Activated T-helper 2 cell treated with anti-CD3 and anti-CD28 coated beads, Interferon-gamma antibody, Interleukin-2, Interleukin-4, amounts not matched to agents 10 μg/mL and 5 μg/mL and 100 μg/mL, durations not matched to agents 14 hours and 24 hours and 36 hours (primary cell): ENCODE results near the gene ASF1A. TPM values are rescaled to one million over a fixed set of nuclear protein-coding genes. Genes with fewer than 3 reads are reported as not detected.
"Not testable (repeated sequence)": the region's sequence is repeated elsewhere in the genome, so short reads cannot be mapped to it uniquely, and the experiment has no call there.

Experiments
- DNase-seq: peaks from one replicate; pipeline ENCODE4 v3.0.0; 2021; ENCODE audit warnings: low spot score
- H3K27ac Mint-ChIP-seq: one replicate; pipeline ENCODE4 v1.8.0; 2021; ENCODE audit warnings: mixed read lengths
- H3K27me3 Mint-ChIP-seq: one replicate; pipeline ENCODE4 v1.8.0; 2021; ENCODE audit warnings: low read depth, mixed read lengths
- H3K36me3 Mint-ChIP-seq: one replicate; pipeline ENCODE4 v1.8.0; 2021; ENCODE audit warnings: low read depth, mixed read lengths
- H3K4me1 Mint-ChIP-seq: one replicate; pipeline ENCODE4 v1.8.0; 2021; ENCODE audit warnings: low read depth, mixed read lengths
- H3K4me3 Mint-ChIP-seq: one replicate; pipeline ENCODE4 v1.8.0; 2021; ENCODE audit warnings: low read depth, mild to moderate bottlenecking, moderate library complexity, mixed read lengths
- H3K9me3 Mint-ChIP-seq: one replicate; pipeline ENCODE4 v1.8.0; 2021; ENCODE audit warnings: mixed read lengths
- intact Hi-C: fragments of 100-400 bp; cut with micrococcal nuclease; formaldehyde crosslinking; loops from one replicate; pipeline ENCODE4 v1.15.1; 2023
- total RNA-seq: library from RNA; stranded (reverse); gene quantifications from 2 replicates; pipeline ENCODE4 v1.2.3, GENCODE V29; 2022

ASF1A gene
- total RNA-seq: 33.9 and 34.1 TPM in 2 replicates

GRCh38 chr6:118893807-118894424, at the start of gene ASF1A:
Gene ASF1A, plus strand, starts transcription at chr6:118894152. Its CDS starts 262 bp downstream, at chr6:118894414.
- Mint-ChIP-seq H3K4me3 (peak within 1 kb of the TSS; percentile 88), H3K27me3 (no peaks in the 10 kb centered on the region), H3K27ac (peak within 1 kb of the TSS; percentile 96), H3K9me3 (no peaks in the 10 kb centered on the region), H3K4me1 (peaks cover 48% of the 10 kb centered on the region), H3K36me3 (peaks cover 20% of the 10 kb centered on the region)
- intact Hi-C loops: loop anchor here (1.0 to 10.0 kb wide), 12 partner anchors 29 to 1292 kb away; partner anchors contain the start of genes CEP85L, GOPC, MAN1A1 and MCM9
- peak; percentile 96 for DNase-seq

- intact Hi-C loops: loop anchor here (1.0 to 2.0 kb wide), 5 partner anchors 25 to 208 kb away; no protein-coding TSS in a partner anchor
- H3K36me3 Mint-ChIP-seq: peaks cover 31% of the 10 kb centered on the region
- peaks cover 10% of the 10 kb centered on the region for H3K9me3 Mint-ChIP-seq
- H3K4me1 Mint-ChIP-seq: peaks cover 25% of the 10 kb centered on the region
- no peak for DNase-seq
- no peaks in the 10 kb centered on the region for H3K27me3 Mint-ChIP-seq
- H3K4me3 Mint-ChIP-seq: peak overlapping the region; percentile 20
- peak overlapping the region; percentile 70 for H3K27ac Mint-ChIP-seq
Observed at GRCh38 chr6:118844915-118845314, 49.0 kb upstream of the ASF1A start.

GRCh38 chr6:118853408-118853807, 40.5 kb upstream of the ASF1A start:
- H3K4me3 Mint-ChIP-seq: no peak overlapping the region
- no peak for DNase-seq
- intact Hi-C loops: no loop called here
- H3K9me3 Mint-ChIP-seq: no peaks in the 10 kb centered on the region
- peaks cover 13% of the 10 kb centered on the region for H3K36me3 Mint-ChIP-seq
- no peaks in the 10 kb centered on the region for H3K27me3 Mint-ChIP-seq
- H3K27ac Mint-ChIP-seq: no peak overlapping the region
- peaks cover 5% of the 10 kb centered on the region for H3K4me1 Mint-ChIP-seq

GRCh38 chr6:118856301-118856700, 37.7 kb upstream of the ASF1A start:
- no peak for DNase-seq
- H3K9me3 Mint-ChIP-seq: peaks cover 9% of the 10 kb centered on the region
- intact Hi-C loops: no loop called here
- no peak overlapping the region for H3K4me3 Mint-ChIP-seq
- H3K4me1 Mint-ChIP-seq: peaks cover 13% of the 10 kb centered on the region
- no peaks in the 10 kb centered on the region for H3K27me3 Mint-ChIP-seq
- H3K27ac Mint-ChIP-seq: no peak overlapping the region
- peaks cover 23% of the 10 kb centered on the region for H3K36me3 Mint-ChIP-seq

- intact Hi-C loops: no loop called here
- H3K4me3 Mint-ChIP-seq: no peak overlapping the region
- H3K4me1 Mint-ChIP-seq: peaks cover 25% of the 10 kb centered on the region
- peaks cover 29% of the 10 kb centered on the region for H3K36me3 Mint-ChIP-seq
- DNase-seq: no peak
- H3K27me3 Mint-ChIP-seq: no peaks in the 10 kb centered on the region
- peaks cover 9% of the 10 kb centered on the region for H3K9me3 Mint-ChIP-seq
- H3K27ac Mint-ChIP-seq: no peak overlapping the region
Observed at GRCh38 chr6:118859517-118860064, 34.4 kb upstream of the ASF1A start.

GRCh38 chr6:118860363-118860762, 33.6 kb upstream of the ASF1A start:
- no peaks in the 10 kb centered on the region for H3K27me3 Mint-ChIP-seq
- no peak for DNase-seq
- peaks cover 9% of the 10 kb centered on the region for H3K9me3 Mint-ChIP-seq
- H3K36me3 Mint-ChIP-seq: peaks cover 28% of the 10 kb centered on the region
- H3K4me3 Mint-ChIP-seq: no peak overlapping the region
- no peak overlapping the region for H3K27ac Mint-ChIP-seq
- intact Hi-C loops: no loop called here
- H3K4me1 Mint-ChIP-seq: peaks cover 29% of the 10 kb centered on the region

- Mint-ChIP-seq H3K4me1 (peaks cover 33% of the 10 kb centered on the region), H3K36me3 (peaks cover 29% of the 10 kb centered on the region), H3K9me3 (peaks cover 10% of the 10 kb centered on the region), H3K27ac (no peak overlapping the region), H3K4me3 (no peak overlapping the region), H3K27me3 (no peaks in the 10 kb centered on the region)
- no peak for DNase-seq
- intact Hi-C loops: no loop called here
Observed at GRCh38 chr6:118860880-118861279, 33.1 kb upstream of the ASF1A start.

- Mint-ChIP-seq H3K27ac (no peak overlapping the region), H3K4me1 (peaks cover 35% of the 10 kb centered on the region), H3K9me3 (peaks cover 21% of the 10 kb centered on the region), H3K4me3 (no peak overlapping the region), H3K27me3 (no peaks in the 10 kb centered on the region), H3K36me3 (peaks cover 32% of the 10 kb centered on the region)
- no peak for DNase-seq
- intact Hi-C loops: no loop called here
Observed at GRCh38 chr6:118862443-118862842, 31.5 kb upstream of the ASF1A start.

GRCh38 chr6:118864341-118865099, 29.4 kb upstream of the ASF1A start:
- peak overlapping the region; percentile 6 for H3K27ac Mint-ChIP-seq
- peaks cover 34% of the 10 kb centered on the region for H3K9me3 Mint-ChIP-seq
- H3K36me3 Mint-ChIP-seq: peaks cover 42% of the 10 kb centered on the region
- peaks cover 35% of the 10 kb centered on the region for H3K4me1 Mint-ChIP-seq
- intact Hi-C loops: loop anchor here (2.0 kb wide), 1 partner anchor 28 kb away; no protein-coding TSS in a partner anchor
- H3K4me3 Mint-ChIP-seq: no peak overlapping the region
- no peaks in the 10 kb centered on the region for H3K27me3 Mint-ChIP-seq
- DNase-seq: no peak

- Mint-ChIP-seq H3K36me3 (peaks cover 38% of the 10 kb centered on the region), H3K4me1 (peaks cover 36% of the 10 kb centered on the region), H3K27ac (no peak overlapping the region), H3K4me3 (no peak overlapping the region), H3K27me3 (no peaks in the 10 kb centered on the region), H3K9me3 (peaks cover 34% of the 10 kb centered on the region)
- intact Hi-C loops: loop anchor here (2.0 kb wide), 1 partner anchor 28 kb away; no protein-coding TSS in a partner anchor
- no peak for DNase-seq
Observed at GRCh38 chr6:118865100-118865391, 28.9 kb upstream of the ASF1A start.

GRCh38 chr6:118867181-118867580, 26.8 kb upstream of the ASF1A start:
- DNase-seq: no peak
- peaks cover 36% of the 10 kb centered on the region for H3K9me3 Mint-ChIP-seq
- no peaks in the 10 kb centered on the region for H3K27me3 Mint-ChIP-seq
- peaks cover 43% of the 10 kb centered on the region for H3K36me3 Mint-ChIP-seq
- intact Hi-C loops: no loop called here
- H3K4me3 Mint-ChIP-seq: no peak overlapping the region
- H3K27ac Mint-ChIP-seq: no peak overlapping the region
- peaks cover 43% of the 10 kb centered on the region for H3K4me1 Mint-ChIP-seq

- DNase-seq, H3K27me3 Mint-ChIP-seq, H3K27ac Mint-ChIP-seq, intact Hi-C loops, H3K4me3 Mint-ChIP-seq: not testable (repeated sequence)
- Mint-ChIP-seq H3K36me3 (peaks cover 33% of the 10 kb centered on the region), H3K9me3 (peaks cover 36% of the 10 kb centered on the region), H3K4me1 (peaks cover 41% of the 10 kb centered on the region)
Observed at GRCh38 chr6:118868901-118869300, 25.1 kb upstream of the ASF1A start.

- DNase-seq: no peak
- Mint-ChIP-seq H3K9me3 (peaks cover 36% of the 10 kb centered on the region), H3K4me3 (no peak overlapping the region), H3K4me1 (peaks cover 37% of the 10 kb centered on the region), H3K36me3 (peaks cover 33% of the 10 kb centered on the region), H3K27ac (no peak overlapping the region), H3K27me3 (no peaks in the 10 kb centered on the region)
- intact Hi-C loops: no loop called here
Observed at GRCh38 chr6:118869350-118869749, 24.6 kb upstream of the ASF1A start.
